Mucosa of descending colon (tissue), 3 donors: ENCODE results near the gene GSG1L. TPM values are rescaled to one million over a fixed set of nuclear protein-coding genes. Genes with fewer than 3 reads are reported as not detected.

Source experiments
- ATAC-seq: fragments of 200-7000 bp; cut with Tn5 transposase; one replicate; pipeline ENCODE4 v1.9.1; 2020; ENCODE audit warnings: mild to moderate bottlenecking, moderate library complexity
- DNase-seq, 3 donors: peaks; one replicate each; pipeline ENCODE4 v3.0.0-alpha.2; 2020
- H3K36me3 ChIP-seq: fragments of 200-600 bp; one replicate; pipeline ENCODE4 v1.8.0; 2021; ENCODE audit warnings: low read depth, mild to moderate bottlenecking
- H3K4me1 ChIP-seq: fragments of 200-600 bp; one replicate; pipeline ENCODE4 v1.8.0; 2021; ENCODE audit warnings: low read depth, mild to moderate bottlenecking
- H3K4me3 ChIP-seq: fragments of 200-600 bp; one replicate; pipeline ENCODE4 v1.8.0; 2021; ENCODE audit warnings: mild to moderate bottlenecking
- H3K9me3 ChIP-seq: fragments of 200-600 bp; one replicate; pipeline ENCODE4 v1.8.0; 2021; ENCODE audit warnings: mild to moderate bottlenecking
- CTCF ChIP-seq: fragments of 200-600 bp; IDR thresholded peaks from one replicate; pipeline ENCODE4 v1.8.0; 2022; ENCODE audit warnings: antibody characterized with exemption, mild to moderate bottlenecking
- intact Hi-C, 2 donors: fragments of 100-400 bp; cut with DNase I in 1 of 2; cut with micrococcal nuclease in 1 of 2; formaldehyde crosslinking; loops; one replicate each; pipeline versions ENCODE4 v1.11.0 to v1.11.1; 2022; cut with DNase I, micrococcal nuclease
- total RNA-seq, 3 donors: library from RNA; stranded (reverse); fragmentation: NEBNext Ultra II Directional in 2 of 3; extraction: Animal tissue kit (Norgen Biotek cat#: 25700) in 2 of 3; gene quantifications; one replicate each; pipeline versions ENCODE4 v1.2.1 to v1.2.4, GENCODE V29; 2021 to 2023
- donor health status: DM: no; HTN: no; CAD: no; lungs with moderate emphysema.
- donor health status: DM: no; HTN: no; CAD: no.
- donor health status: DM: no; HTN: yes; CAD: no.

GSG1L gene
- total RNA-seq, 3 donors from 2014 or later, result 0.46 to 1.2 TPM; not detected in 1

GRCh38 chr16:28098171-28098958 is 34.9 kb upstream of the GSG1L start:
- intact Hi-C loops, result no loop called here
- Histone ChIP-seq H3K4me3 (no peak overlapping the region), H3K4me1 (no peaks in the 10 kb centered on the region), H3K9me3 (no peaks in the 10 kb centered on the region), H3K36me3 (peaks cover 14% of the 10 kb centered on the region)
- DNase-seq (peak in 1 of 3 donors; percentile 33), ATAC-seq (no peak)
- no peak for TF ChIP-seq CTCF

- no peak for TF ChIP-seq CTCF
- H3K36me3 ChIP-seq, result peaks cover 14% of the 10 kb centered on the region
- intact Hi-C loops, result no loop called here
- H3K4me1 ChIP-seq, result no peaks in the 10 kb centered on the region
- ATAC-seq, result no peak
- no peaks in the 10 kb centered on the region for H3K9me3 ChIP-seq
- peak in 1 of 3 donors; percentile 40 for DNase-seq
- no peak overlapping the region for H3K4me3 ChIP-seq
Observed at GRCh38 chr16:28096983-28097899, 33.7 kb upstream of the GSG1L start.

GRCh38 chr16:28093385-28093725 is 29.8 kb upstream of the GSG1L start:
- no peak for TF ChIP-seq CTCF
- no peaks in the 10 kb centered on the region for H3K9me3 ChIP-seq
- no peak overlapping the region for H3K4me3 ChIP-seq
- no peaks in the 10 kb centered on the region for H3K4me1 ChIP-seq
- H3K36me3 ChIP-seq, result no peaks in the 10 kb centered on the region
- ATAC-seq, result no peak
- intact Hi-C loops, result no loop called here
- peak in 1 of 3 donors; percentile 20 for DNase-seq

GRCh38 chr16:28092721-28093384 is 29.3 kb upstream of the GSG1L start:
- DNase-seq (peak in 1 of 3 donors; percentile 14), ATAC-seq (no peak)
- no peaks in the 10 kb centered on the region for H3K4me1 ChIP-seq
- intact Hi-C loops, result no loop called here
- H3K36me3 ChIP-seq, result no peaks in the 10 kb centered on the region
- no peak overlapping the region for H3K4me3 ChIP-seq
- TF ChIP-seq CTCF, result no peak
- H3K9me3 ChIP-seq, result no peaks in the 10 kb centered on the region

- DNase-seq, result peak in 1 of 3 donors; percentile 35
- no peaks in the 10 kb centered on the region for H3K36me3 ChIP-seq
- no peaks in the 10 kb centered on the region for H3K9me3 ChIP-seq
- TF ChIP-seq CTCF, result no peak
- H3K4me3 ChIP-seq, result no peak overlapping the region
- no peaks in the 10 kb centered on the region for H3K4me1 ChIP-seq
- no peak for ATAC-seq
- intact Hi-C loops, result no loop called here
Observed at GRCh38 chr16:28091656-28092055, 28.1 kb upstream of the GSG1L start.
